Testis (tissue), 2 donors: ENCODE measurements around the gene DUOXA1.
"Not testable (repeated sequence)": the region's sequence is repeated elsewhere in the genome, so short reads cannot be mapped to it uniquely, and the experiment has no call there.

ENCODE experiments used
- CTCF ChIP-seq, 3 experiments: fragments of 450-650 bp in 2 of 3; fragments of 200-600 bp in 1 of 3; sonication (generic) in 1 of 3; IDR thresholded peaks; one replicate each; pipeline ENCODE4 v1.5.1; 2016 to 2019; ENCODE audit warnings: antibody characterized with exemption in 3 of 3, mild to moderate bottlenecking in 2 of 3, moderate library complexity in 1 of 3
- POLR2A ChIP-seq: fragments of 450-650 bp; IDR thresholded peaks from one replicate; pipeline ENCODE4 v1.6.1; 2017; ENCODE audit warnings: antibody characterized with exemption, mild to moderate bottlenecking, moderate library complexity

- not testable (repeated sequence) for TF ChIP-seq CTCF (IDR thresholded peaks at IDR 0.05); POLR2A
Measured at GRCh38 chr15:45080593-45080992, 49.1 kb downstream of the DUOXA1 start.
